ENCODE results near the gene GRID2.

DNA sequence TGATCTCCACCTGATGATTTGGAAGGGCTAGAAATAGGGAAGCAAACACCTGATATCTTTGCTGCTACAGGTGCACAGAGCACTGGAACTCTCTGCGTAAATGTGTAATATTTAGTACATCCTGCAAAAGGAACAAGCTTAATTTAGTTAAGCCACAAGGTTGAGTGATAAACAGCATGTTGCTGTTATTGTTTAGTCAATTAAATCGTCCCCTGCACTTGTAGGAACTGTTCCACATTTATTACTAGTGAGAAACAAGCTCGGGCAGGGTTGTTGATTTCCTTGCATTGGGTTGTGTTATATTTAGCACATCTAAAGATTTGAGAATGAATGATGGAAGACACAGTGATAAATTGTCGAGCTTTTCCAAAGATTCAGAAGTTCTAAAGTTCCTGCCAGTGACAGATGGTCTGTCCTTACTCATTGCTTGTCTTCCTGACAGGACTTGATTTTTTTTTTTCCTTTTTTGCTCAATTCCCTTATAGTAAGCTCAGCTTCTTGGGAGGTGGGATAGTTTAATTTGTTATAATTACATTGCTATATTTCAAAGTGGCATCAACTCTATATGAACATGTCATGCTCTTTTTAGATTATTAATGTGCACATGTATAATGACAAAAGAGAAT lies 897.8 kb downstream of the GRID2 start:
- TF ChIP-seq, protein P1, sequence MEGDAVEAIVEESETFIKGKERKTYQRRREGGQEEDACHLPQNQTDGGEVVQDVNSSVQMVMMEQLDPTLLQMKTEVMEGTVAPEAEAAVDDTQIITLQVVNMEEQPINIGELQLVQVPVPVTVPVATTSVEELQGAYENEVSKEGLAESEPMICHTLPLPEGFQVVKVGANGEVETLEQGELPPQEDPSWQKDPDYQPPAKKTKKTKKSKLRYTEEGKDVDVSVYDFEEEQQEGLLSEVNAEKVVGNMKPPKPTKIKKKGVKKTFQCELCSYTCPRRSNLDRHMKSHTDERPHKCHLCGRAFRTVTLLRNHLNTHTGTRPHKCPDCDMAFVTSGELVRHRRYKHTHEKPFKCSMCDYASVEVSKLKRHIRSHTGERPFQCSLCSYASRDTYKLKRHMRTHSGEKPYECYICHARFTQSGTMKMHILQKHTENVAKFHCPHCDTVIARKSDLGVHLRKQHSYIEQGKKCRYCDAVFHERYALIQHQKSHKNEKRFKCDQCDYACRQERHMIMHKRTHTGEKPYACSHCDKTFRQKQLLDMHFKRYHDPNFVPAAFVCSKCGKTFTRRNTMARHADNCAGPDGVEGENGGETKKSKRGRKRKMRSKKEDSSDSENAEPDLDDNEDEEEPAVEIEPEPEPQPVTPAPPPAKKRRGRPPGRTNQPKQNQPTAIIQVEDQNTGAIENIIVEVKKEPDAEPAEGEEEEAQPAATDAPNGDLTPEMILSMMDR (IDR thresholded peaks at IDR 0.05): no peak
- TF ChIP-seq POLR2A (IDR thresholded peaks at IDR 0.05): no peak
